H1 (cell line): Measurements from ENCODE around the gene USP26. TPM values are rescaled to one million over a fixed set of nuclear protein-coding genes. Genes with fewer than 3 reads are reported as not detected.

Source experiments
- CTCF ChIA-PET: fragments of 300-600 bp; sonication (Branson Sonifier 250); formaldehyde crosslinking; loops from one replicate; lab custom pipeline; 2021; ENCODE audit not compliant: partially characterized antibody; lab: Charles Lee
- POLR2A ChIA-PET: fragments of 300-600 bp; sonication (Branson Sonifier 250); formaldehyde crosslinking; loops from one replicate; lab custom pipeline; 2021; ENCODE audit warnings: inconsistent platforms; ENCODE audit not compliant: partially characterized antibody; lab: Charles Lee
- DNase-seq, 2 experiments: peaks; one replicate each; pipeline versions ENCODE4 v3.0.0 to v3.0.0-alpha.2; 2010 to 2022; ENCODE audit warnings: low spot score in 2 of 2, low read depth in 1 of 2, mixed read lengths in 1 of 2
- FAIRE-seq: peaks from 2 replicates; lab custom pipeline; 2011; peaks lifted over from hg19 to GRCh38; lab: Jason Lieb, UNC
- H2AFZ ChIP-seq: 2 replicates; pipeline ENCODE4 v1.8.1; 2012; ENCODE audit warnings: low read length, inconsistent platforms
- H2AK5ac ChIP-seq: 2 replicates; pipeline ENCODE4 v1.6.1; 2013; ENCODE audit warnings: low read depth, low read length
- H2BK120ac ChIP-seq: replicated peaks from 2 replicates; pipeline ENCODE3; 2013; ENCODE audit warnings: low read depth, low read length, inconsistent platforms
- H2BK12ac ChIP-seq: 2 replicates; pipeline ENCODE4 v1.6.1; 2013; ENCODE audit warnings: low read depth, low read length
- H2BK15ac ChIP-seq: 2 replicates; pipeline ENCODE4 v1.6.1; 2013; ENCODE audit warnings: low read length
- H2BK20ac ChIP-seq: 2 replicates; pipeline ENCODE4 v1.6.1; 2013; ENCODE audit warnings: low read length
- H2BK5ac ChIP-seq: 2 replicates; pipeline ENCODE4 v1.6.1; 2013; ENCODE audit warnings: low read depth, low read length
- H3K14ac ChIP-seq: 2 replicates; pipeline ENCODE4 v1.6.1; 2013; ENCODE audit warnings: inconsistent platforms; ENCODE audit not compliant: insufficient read length
- H3K18ac ChIP-seq: 2 replicates; pipeline ENCODE4 v1.6.1; 2013; ENCODE audit warnings: low read length; ENCODE audit errors: extremely low read depth
- H3K23ac ChIP-seq: 2 replicates; pipeline ENCODE4 v1.6.1; 2013; ENCODE audit warnings: inconsistent platforms; ENCODE audit not compliant: insufficient read length
- H3K23me2 ChIP-seq: 2 replicates; pipeline ENCODE4 v1.6.1; 2013; ENCODE audit warnings: low read depth, low read length
- H3K27ac ChIP-seq: 2 replicates; pipeline ENCODE4 v1.6.1; 2011; ENCODE audit warnings: low read depth, low read length, inconsistent platforms
- H3K27me3 ChIP-seq, 4 experiments: replicated peaks in 1 of 4; 1 replicate in 1 of 4; 2 replicates in 3 of 4; pipeline versions ENCODE4 v1.6.1 to v1.8.1; 2011 to 2013; ENCODE audit warnings: low read length in 3 of 4, mild to moderate bottlenecking in 3 of 4, inconsistent platforms in 2 of 4, mixed read lengths in 2 of 4, moderate library complexity in 1 of 4; ENCODE audit not compliant: control insufficient read depth in 3 of 4, insufficient read depth in 3 of 4; ENCODE audit errors: extremely low read depth in 1 of 4
- H3K36me3 ChIP-seq, 4 experiments: 2 replicates each; pipeline versions ENCODE4 v1.6.1 to v1.8.1; 2011 to 2013; ENCODE audit warnings: mild to moderate bottlenecking in 4 of 4, low read length in 3 of 4, moderate library complexity in 2 of 4, control low read depth in 1 of 4, inconsistent platforms in 1 of 4; ENCODE audit not compliant: insufficient read depth in 4 of 4, control insufficient read depth in 2 of 4
- H3K4ac ChIP-seq: replicated peaks from 2 replicates; pipeline ENCODE3; 2013; ENCODE audit warnings: low read length, low read depth, mixed read lengths, inconsistent platforms; ENCODE audit not compliant: insufficient read length
- H3K4me1 ChIP-seq, 4 experiments: replicated peaks in 1 of 4; 1 replicate in 1 of 4; 2 replicates in 3 of 4; pipeline versions ENCODE4 v1.6.1 to v1.8.1; 2011 to 2013; ENCODE audit warnings: low read length in 3 of 4, inconsistent platforms in 2 of 4, mixed read lengths in 1 of 4; ENCODE audit not compliant: insufficient read depth in 4 of 4, control insufficient read depth in 3 of 4
- H3K4me2 ChIP-seq, 2 experiments: 2 replicates each; pipeline versions ENCODE4 v1.6.1 to v1.8.1; 2011 to 2013; ENCODE audit warnings: low read depth in 2 of 2, low read length in 2 of 2, control low read depth in 1 of 2, inconsistent platforms in 1 of 2, mild to moderate bottlenecking in 1 of 2; ENCODE audit not compliant: insufficient read depth in 1 of 2
- H3K4me3 ChIP-seq, 4 experiments: fragments of 200-600, 300-600 bp in 1 of 4; sonication (generic), shearing (Covaris generic), sonication (Bioruptor Twin) in 1 of 4; 2 replicates each; pipeline versions ENCODE4 v1.5.1 to v1.8.1; 2011 to 2016; ENCODE audit warnings: low read length in 4 of 4, low read depth in 3 of 4, control low read depth in 2 of 4, inconsistent platforms in 2 of 4, mild to moderate bottlenecking in 2 of 4, mixed read lengths in 1 of 4, moderate library complexity in 1 of 4; ENCODE audit not compliant: insufficient read depth in 2 of 4; ENCODE audit errors: extremely low read depth in 1 of 4
- H3K56ac ChIP-seq: replicated peaks from 2 replicates; pipeline ENCODE3; 2013; ENCODE audit warnings: low read depth, mild to moderate bottlenecking, mixed read lengths, low read length, inconsistent platforms; ENCODE audit not compliant: insufficient read length
- H3K79me1 ChIP-seq: 2 replicates; pipeline ENCODE4 v1.6.1; 2013; ENCODE audit warnings: low read depth, low read length, control low read depth
- H3K79me2 ChIP-seq, 2 experiments: 2 replicates each; pipeline versions ENCODE4 v1.6.1 to v1.8.1; 2012 to 2013; ENCODE audit warnings: low read length in 2 of 2, mild to moderate bottlenecking in 2 of 2, inconsistent platforms in 1 of 2; ENCODE audit not compliant: insufficient read depth in 2 of 2, control insufficient read depth in 1 of 2
- H3K9ac ChIP-seq, 4 experiments: replicated peaks in 1 of 4; 1 replicate in 1 of 4; 2 replicates in 3 of 4; pipeline versions ENCODE4 v1.6.1 to v1.8.1; 2011 to 2013; ENCODE audit warnings: low read depth in 3 of 4, low read length in 3 of 4, control low read depth in 2 of 4, mild to moderate bottlenecking in 2 of 4, moderate library complexity in 2 of 4, inconsistent platforms in 1 of 4; ENCODE audit errors: extremely low read depth in 1 of 4
- H3K9me3 ChIP-seq, 2 experiments: 2 replicates each; pipeline versions ENCODE4 v1.6.1 to v1.8.1; 2012 to 2013; ENCODE audit warnings: mild to moderate bottlenecking in 2 of 2, moderate library complexity in 2 of 2, control low read depth in 1 of 2, inconsistent platforms in 1 of 2, low read depth in 1 of 2, low read length in 1 of 2, mixed read lengths in 1 of 2; ENCODE audit not compliant: insufficient read depth in 2 of 2
- H4K20me1 ChIP-seq, 2 experiments: replicated peaks in 1 of 2; 2 replicates each; pipeline versions ENCODE3 to v1.8.1; 2011 to 2013; ENCODE audit warnings: inconsistent platforms in 2 of 2, low read length in 2 of 2, mild to moderate bottlenecking in 1 of 2; ENCODE audit not compliant: insufficient read depth in 2 of 2, control insufficient read depth in 1 of 2
- H4K5ac ChIP-seq: 2 replicates; pipeline ENCODE4 v1.6.1; 2013; ENCODE audit warnings: low read length, low read depth, mixed read lengths, inconsistent platforms; ENCODE audit not compliant: insufficient read length
- H4K8ac ChIP-seq: 2 replicates; pipeline ENCODE4 v1.8.0; 2013; ENCODE audit warnings: mild to moderate bottlenecking, moderate library complexity, low read length, inconsistent platforms; ENCODE audit not compliant: insufficient read depth; ENCODE audit errors: extremely low read depth
- H4K91ac ChIP-seq: replicated peaks from 2 replicates; pipeline ENCODE3; 2013; ENCODE audit warnings: low read length, mixed read lengths, inconsistent platforms; ENCODE audit not compliant: insufficient read length
- ASH2L ChIP-seq: fragments of 200-600, 300-600 bp; sonication (generic); IDR thresholded peaks from one replicate; pipeline ENCODE4 v1.7.1; 2017; ENCODE audit warnings: low read length
- BCL11A ChIP-seq, 2 experiments: IDR thresholded peaks; one replicate each; pipeline ENCODE4 v1.6.1; 2011; ENCODE audit warnings: low read depth in 2 of 2, low read length in 2 of 2, mild to moderate bottlenecking in 2 of 2
- CEBPB ChIP-seq: IDR thresholded peaks from 2 replicates; pipeline ENCODE4 v1.6.1; 2012; ENCODE audit warnings: low read depth, low read length
- CHD1 ChIP-seq: IDR thresholded peaks from 2 replicates; pipeline ENCODE4 v1.6.1; 2012; ENCODE audit warnings: low read depth, low read length, improper control_type of control experiment
- HDAC2 ChIP-seq, 2 experiments: fragments of 300-600 bp in 1 of 2; sonication (generic) in 1 of 2; IDR thresholded peaks; 2 replicates each; pipeline ENCODE4 v1.6.1; 2011 to 2012; ENCODE audit warnings: low read depth in 2 of 2, low read length in 2 of 2, mild to moderate bottlenecking in 2 of 2, moderate library complexity in 2 of 2, borderline replicate concordance in 1 of 2, inconsistent platforms in 1 of 2
- RBBP5 ChIP-seq: IDR thresholded peaks from 2 replicates; pipeline ENCODE4 v1.7.1; 2012; ENCODE audit warnings: low read depth, mild to moderate bottlenecking, inconsistent platforms, low read length, moderate library complexity, borderline replicate concordance
- RFX5 ChIP-seq: IDR thresholded peaks from 2 replicates; pipeline ENCODE4 v1.6.1; 2011; ENCODE audit warnings: low read depth, low read length, improper control_type of control experiment, borderline replicate concordance
- SIRT6 ChIP-seq: IDR thresholded peaks from one replicate; pipeline ENCODE4 v1.7.1; 2012; ENCODE audit warnings: low read length, inconsistent platforms
- SP1 ChIP-seq: IDR thresholded peaks from 2 replicates; pipeline ENCODE4 v1.6.1; 2011; ENCODE audit warnings: low read depth, low read length
- SRF ChIP-seq: IDR thresholded peaks from 2 replicates; pipeline ENCODE4 v1.6.1; 2011; ENCODE audit warnings: mild to moderate bottlenecking, low read depth, low read length, moderate library complexity
- TAF7 ChIP-seq: optimal IDR thresholded peaks from 2 replicates; pipeline ENCODE3; 2011; ENCODE audit warnings: low read depth, mild to moderate bottlenecking, inconsistent platforms, low read length, moderate library complexity, borderline replicate concordance
- TBP ChIP-seq: IDR thresholded peaks from 2 replicates; pipeline ENCODE4 v1.6.1; 2011; ENCODE audit warnings: low read depth, low read length, improper control_type of control experiment
- WGBS, 2 experiments: shearing (Covaris generic) in 1 of 2; methylation state at CpG; one replicate each; pipeline versions ENCODE4 v1.1.6 to v1.1.7; 2013 to 2015; ENCODE audit warnings: low lambda C conversion rate in 2 of 2, mixed read lengths in 2 of 2, inconsistent platforms in 1 of 2, low coverage in 1 of 2, missing lambda C conversion rate in 1 of 2; ENCODE audit not compliant: insufficient replicate concordance in 2 of 2, insufficient coverage in 1 of 2, insufficient read length in 1 of 2; ENCODE audit errors: extremely low coverage in 1 of 2, missing lambda C conversion rate in 1 of 2; 5-methylcytosine and 5-hydroxymethylcytosine counted together
- polyA plus RNA-seq, 7 experiments: library from polyadenylated mRNA; depleted of rRNA in 3 of 7; stranded (reverse) in 5 of 7; unstranded in 2 of 7; fragments of >200 nt in 5 of 7; fragments of 200-250 nt in 2 of 7; gene quantifications; 1 replicate in 5 of 7; 2 replicates in 1 of 7; 4 replicates in 1 of 7; pipeline versions ENCODE4 v1.2.1 to v1.2.3, GENCODE V29; 2011 to 2013; ENCODE audit warnings: missing spikeins in 2 of 7, mixed read lengths in 2 of 7
- total RNA-seq: library from RNA; stranded (reverse); fragmentation: NEBNext Ultra II Directional; extraction: Animal tissue kit (Norgen Biotek cat#: 25700); gene quantifications from 2 replicates; pipeline ENCODE4 v1.2.1, GENCODE V29; 2021

Gene USP26
- total and polyA plus RNA-seq, 2 of the 8 experiments (the other 6 are each of a cell fraction or from before 2014, with no cell fraction given), result not detected

DNA sequence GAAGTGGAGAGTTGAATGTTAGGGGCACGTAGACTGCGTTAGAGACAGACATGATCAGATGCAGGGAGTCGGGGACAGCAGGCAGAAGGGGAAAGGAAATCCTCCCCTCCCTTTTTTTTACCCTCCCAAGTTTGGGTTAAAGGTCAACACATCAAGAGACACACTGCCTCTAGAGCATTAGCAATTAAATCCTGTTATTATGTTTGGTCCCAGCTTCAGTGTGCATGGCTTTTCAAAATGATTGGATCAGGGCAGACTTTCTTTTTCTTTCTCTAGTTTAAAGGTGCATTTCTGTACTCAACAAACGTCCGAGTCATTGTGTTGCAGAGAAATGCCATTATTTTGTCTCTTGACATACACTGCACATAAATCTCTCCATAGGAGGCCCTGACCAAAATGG is 63.9 kb downstream of the USP26 start:
- Histone ChIP-seq H3K9ac (no peak overlapping the region), H3K27me3 (no peaks in the 10 kb centered on the region), H3K79me2 (no peaks in the 10 kb centered on the region), H4K8ac (no peak overlapping the region), H2AK5ac (no peak overlapping the region), H2BK12ac (no peak overlapping the region), H2BK15ac (no peak overlapping the region), H3K14ac (no peak overlapping the region), H4K20me1 (no peaks in the 10 kb centered on the region), H3K27ac (no peak overlapping the region), H3K36me3 (no peaks in the 10 kb centered on the region), H2AFZ (no peak overlapping the region), H4K5ac (no peak overlapping the region), H3K4ac (no peak overlapping the region), H3K23me2 (no peaks in the 10 kb centered on the region), H3K4me3 (no peak overlapping the region), H2BK5ac (no peak overlapping the region), H2BK20ac (no peak overlapping the region), H2BK120ac (no peak overlapping the region), H3K4me2 (no peak overlapping the region), H3K23ac (no peak overlapping the region), H3K18ac (no peak overlapping the region), H3K4me1 (no peaks in the 10 kb centered on the region), H3K79me1 (no peaks in the 10 kb centered on the region), H3K56ac (no peak overlapping the region), H4K91ac (no peak overlapping the region), H3K9me3 (no peaks in the 10 kb centered on the region)
- TF ChIP-seq RBBP5, result no peak
- no peak for TF ChIP-seq TBP
- TF ChIP-seq TAF7, result no peak
- no peak for TF ChIP-seq ASH2L
- no peak for TF ChIP-seq BCL11A (IDR thresholded peaks at IDR 0.05; ENCODE audit: low read depth in 2 of 2, low read length in 2 of 2)
- no peak for TF ChIP-seq RFX5
- no peak for TF ChIP-seq CEBPB
- TF ChIP-seq SP1, result no peak
- no peak for TF ChIP-seq SIRT6
- no peak for TF ChIP-seq CHD1
- no peak for TF ChIP-seq HDAC2 (IDR thresholded peaks at IDR 0.05; ENCODE audit: borderline replicate concordance in 1 of 2, low read depth in 2 of 2, low read length in 2 of 2)
- TF ChIP-seq SRF, result no peak
- POLR2A ChIA-PET, result no interaction called here
- FAIRE-seq (no peak), DNase-seq (no peak)
- 83% methylated on average over 4 of the region's 5 CpGs; no CpG with 5 or more reads in 1 of the 2 experiments for WGBS, 2 experiments
- CTCF ChIA-PET, result interaction anchor here (1.0 kb wide), 1 partner anchor 84 kb away, joined by 4 read pairs; no protein-coding TSS in a partner anchor
